Endodermal cell (in vitro differentiated cells): Measurements from ENCODE around the gene PCDHGA5. TPM values are rescaled to one million over a fixed set of nuclear protein-coding genes. Genes with fewer than 3 reads are reported as not detected.
"Not testable (repeated sequence)": the region's sequence is repeated elsewhere in the genome, so short reads cannot be mapped to it uniquely, and the experiment has no call there.

Experiments
- DNase-seq: peaks from one replicate; pipeline ENCODE4 v3.0.0-alpha.2; 2017
- H3K27ac ChIP-seq: 2 replicates; pipeline ENCODE4 v1.5.1; 2013; ENCODE audit warnings: mild to moderate bottlenecking, low read depth, low read length, moderate library complexity
- H3K27me3 ChIP-seq: 2 replicates; pipeline ENCODE4 v1.6.1; 2013; ENCODE audit warnings: mild to moderate bottlenecking, low read length, moderate library complexity; ENCODE audit not compliant: insufficient read depth, control insufficient read depth, poor library complexity, severe bottlenecking
- H3K36me3 ChIP-seq: 2 replicates; pipeline ENCODE4 v1.7.0; 2013; ENCODE audit warnings: mild to moderate bottlenecking, low read length, moderate library complexity; ENCODE audit not compliant: control insufficient read depth, insufficient read depth
- H3K4me1 ChIP-seq: one replicate; pipeline ENCODE4 v1.7.0; 2013; ENCODE audit warnings: low read length; ENCODE audit not compliant: control insufficient read depth, insufficient read depth
- H3K4me3 ChIP-seq: 2 replicates; pipeline ENCODE4 v1.5.1; 2013; ENCODE audit warnings: mild to moderate bottlenecking, low read length, moderate library complexity
- H3K9ac ChIP-seq: 2 replicates; pipeline ENCODE4 v1.6.1; 2013; ENCODE audit warnings: mild to moderate bottlenecking, low read length, moderate library complexity; ENCODE audit not compliant: poor library complexity, severe bottlenecking; ENCODE audit errors: extremely low read depth
- H3K9me3 ChIP-seq: 2 replicates; pipeline ENCODE4 v1.6.1; 2013; ENCODE audit warnings: mild to moderate bottlenecking, low read length, moderate library complexity; ENCODE audit not compliant: control insufficient read depth
- H3K27ac Mint-ChIP-seq: 2 replicates; pipeline ENCODE4 v1.8.0; 2020; ENCODE audit warnings: mixed read lengths
- H3K27me3 Mint-ChIP-seq: 2 replicates; pipeline ENCODE4 v1.8.0; 2021; ENCODE audit warnings: mild to moderate bottlenecking, mixed read lengths; ENCODE audit not compliant: insufficient read depth
- H3K36me3 Mint-ChIP-seq: 2 replicates; pipeline ENCODE4 v1.8.0; 2020; ENCODE audit warnings: low read depth, mixed read lengths
- H3K4me1 Mint-ChIP-seq: 2 replicates; pipeline ENCODE4 v1.8.0; 2020; ENCODE audit warnings: mixed read lengths
- H3K4me3 Mint-ChIP-seq: 2 replicates; pipeline ENCODE4 v1.8.0; 2020; ENCODE audit warnings: mild to moderate bottlenecking, moderate library complexity, mixed read lengths
- H3K9me3 Mint-ChIP-seq: 2 replicates; pipeline ENCODE4 v1.8.0; 2020; ENCODE audit warnings: mild to moderate bottlenecking, mixed read lengths
- WGBS, 2 experiments: methylation state at CpG; one replicate each; pipeline versions ENCODE4 v1.1.5 to v1.1.7; 2013; ENCODE audit warnings: missing lambda C conversion rate in 2 of 2, mixed read lengths in 1 of 2; ENCODE audit not compliant: insufficient coverage in 1 of 2, insufficient read length in 1 of 2; 5-methylcytosine and 5-hydroxymethylcytosine counted together
- total RNA-seq, 2 donors: library from RNA; stranded (reverse); fragmentation: NEBNext Ultra II Directional in 1 of 2; extraction: Animal tissue kit (Norgen Biotek cat#: 25700) in 1 of 2; gene quantifications; 2 replicates in 1 of 2; 3 replicates in 1 of 2; pipeline ENCODE4 v1.2.1, GENCODE V29; 2021
- TF ChIP-seq, protein P1 (sequence below): fragments of 200-600 bp; sonication (generic); conservative IDR thresholded peaks from 2 replicates; pipeline ENCODE4 v1.5.0; 2021; ENCODE audit warnings: antibody characterized with exemption, mild to moderate bottlenecking

PCDHGA5 gene
- total RNA-seq, 2 donors from 2014 or later, result 0.51 to 3.0 TPM

DNA sequence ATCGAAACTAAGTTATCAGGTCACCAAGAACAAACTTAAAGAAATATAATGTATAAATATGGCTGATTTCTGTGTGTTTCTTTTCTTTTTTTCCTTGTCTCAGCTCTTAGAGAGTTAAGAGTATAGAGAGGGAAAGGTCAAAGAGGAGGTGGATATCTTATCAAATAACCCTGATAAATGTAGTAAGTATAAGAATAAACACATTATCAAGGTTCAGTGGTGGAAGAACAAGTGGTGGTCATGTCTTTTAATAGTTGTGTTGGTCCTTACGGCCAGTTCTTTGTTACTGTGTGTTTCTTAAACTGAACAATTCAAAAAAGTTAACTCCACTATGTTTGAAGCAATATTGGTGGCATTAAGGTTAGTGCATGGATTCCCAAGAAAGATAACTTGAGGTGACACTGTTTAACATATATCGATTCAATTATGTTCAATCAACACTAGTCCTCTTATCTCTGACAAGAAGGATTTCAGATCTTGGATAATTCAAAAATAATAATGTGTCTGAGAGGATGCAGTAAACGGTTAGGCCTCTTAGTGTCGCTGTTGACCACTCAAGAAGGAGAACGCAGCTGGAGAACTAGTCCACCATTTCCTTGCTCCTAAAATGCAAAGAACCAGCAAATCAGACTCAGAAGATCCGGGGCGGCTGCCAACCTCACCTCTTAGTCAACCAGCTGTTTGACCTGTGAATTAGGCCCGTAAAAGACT lies 20.6 kb upstream of the PCDHGA5 start, which contains the start of gene PCDHGA3:
PCDHGA3 (plus strand) TSS at position 588 of the 711 bp plus-strand sequence. CDS start 205 bp downstream, outside the sequence.
- Mint-ChIP-seq H3K4me3 (peak within 1 kb of the TSS; percentile 70), H3K36me3 (peaks cover 22% of the 10 kb centered on the region), H3K9me3 (peaks cover 70% of the 10 kb centered on the region), H3K27ac (peak within 1 kb of the TSS; percentile 94), H3K27me3 (peaks cover 11% of the 10 kb centered on the region), H3K4me1 (no peaks in the 10 kb centered on the region)
- H3K9ac ChIP-seq, result peak within 1 kb of the TSS; percentile 58
- no peaks in the 10 kb centered on the region for H3K4me1 ChIP-seq
- no peaks in the 10 kb centered on the region for H3K27me3 ChIP-seq
- H3K4me3 ChIP-seq, result peak within 1 kb of the TSS; percentile 77
- no peaks in the 10 kb centered on the region for H3K36me3 ChIP-seq
- 52 to 80% methylated on average over 3 to 7 of the region's 9 CpGs for WGBS, 2 experiments
- no peak within 1 kb of the TSS for H3K27ac ChIP-seq
- TF ChIP-seq, protein P1, sequence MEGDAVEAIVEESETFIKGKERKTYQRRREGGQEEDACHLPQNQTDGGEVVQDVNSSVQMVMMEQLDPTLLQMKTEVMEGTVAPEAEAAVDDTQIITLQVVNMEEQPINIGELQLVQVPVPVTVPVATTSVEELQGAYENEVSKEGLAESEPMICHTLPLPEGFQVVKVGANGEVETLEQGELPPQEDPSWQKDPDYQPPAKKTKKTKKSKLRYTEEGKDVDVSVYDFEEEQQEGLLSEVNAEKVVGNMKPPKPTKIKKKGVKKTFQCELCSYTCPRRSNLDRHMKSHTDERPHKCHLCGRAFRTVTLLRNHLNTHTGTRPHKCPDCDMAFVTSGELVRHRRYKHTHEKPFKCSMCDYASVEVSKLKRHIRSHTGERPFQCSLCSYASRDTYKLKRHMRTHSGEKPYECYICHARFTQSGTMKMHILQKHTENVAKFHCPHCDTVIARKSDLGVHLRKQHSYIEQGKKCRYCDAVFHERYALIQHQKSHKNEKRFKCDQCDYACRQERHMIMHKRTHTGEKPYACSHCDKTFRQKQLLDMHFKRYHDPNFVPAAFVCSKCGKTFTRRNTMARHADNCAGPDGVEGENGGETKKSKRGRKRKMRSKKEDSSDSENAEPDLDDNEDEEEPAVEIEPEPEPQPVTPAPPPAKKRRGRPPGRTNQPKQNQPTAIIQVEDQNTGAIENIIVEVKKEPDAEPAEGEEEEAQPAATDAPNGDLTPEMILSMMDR, result peak; percentile 75
- DNase-seq, result peak; percentile 63
- H3K9me3 ChIP-seq, result peaks cover 38% of the 10 kb centered on the region

GRCh38 chr5:141343953-141344463 lies 20.0 kb upstream of the PCDHGA5 start:
- DNase-seq, result no peak
- H3K4me3 Mint-ChIP-seq, result peak overlapping the region; percentile 70
- Histone ChIP-seq H3K4me1 (no peaks in the 10 kb centered on the region), H3K9ac (peak overlapping the region; percentile 58), H3K27me3 (no peaks in the 10 kb centered on the region), H3K9me3 (peaks cover 44% of the 10 kb centered on the region), H3K4me3 (peak overlapping the region; percentile 77), H3K27ac (no peak overlapping the region), H3K36me3 (no peaks in the 10 kb centered on the region)
- peak overlapping the region; percentile 94 for H3K27ac Mint-ChIP-seq
- peaks cover 64% of the 10 kb centered on the region for H3K9me3 Mint-ChIP-seq
- H3K4me1 Mint-ChIP-seq, result no peaks in the 10 kb centered on the region
- 58 to 84% methylated on average over 31 of the region's 31 CpGs for WGBS, 2 experiments
- H3K27me3 Mint-ChIP-seq, result peaks cover 8% of the 10 kb centered on the region
- TF ChIP-seq, protein P1, result peak; percentile 4
- H3K36me3 Mint-ChIP-seq, result peaks cover 26% of the 10 kb centered on the region

GRCh38 chr5:141345327-141345726 lies 18.6 kb upstream of the PCDHGA5 start:
- TF ChIP-seq, protein P1, result no peak
- WGBS, 2 experiments, result 83 to 92% methylated on average over 12 to 20 of the region's 20 CpGs
- Histone ChIP-seq H3K36me3 (no peaks in the 10 kb centered on the region), H3K9ac (no peak overlapping the region), H3K4me1 (no peaks in the 10 kb centered on the region), H3K27me3 (no peaks in the 10 kb centered on the region), H3K9me3 (peaks cover 54% of the 10 kb centered on the region), H3K4me3 (peak overlapping the region; percentile 77), H3K27ac (no peak overlapping the region)
- Mint-ChIP-seq H3K9me3 (peaks cover 58% of the 10 kb centered on the region), H3K4me1 (no peaks in the 10 kb centered on the region), H3K36me3 (peaks cover 29% of the 10 kb centered on the region), H3K27me3 (peaks cover 5% of the 10 kb centered on the region), H3K27ac (no peak overlapping the region), H3K4me3 (no peak overlapping the region)
- no peak for DNase-seq

GRCh38 chr5:141346017-141346416 lies 17.9 kb upstream of the PCDHGA5 start:
- H3K4me3 ChIP-seq, result peak overlapping the region; percentile 24
- H3K4me1 ChIP-seq, H3K27me3 ChIP-seq, H3K27ac Mint-ChIP-seq, DNase-seq, H3K27me3 Mint-ChIP-seq, H3K27ac ChIP-seq, H3K9ac ChIP-seq, H3K4me1 Mint-ChIP-seq, H3K4me3 Mint-ChIP-seq, H3K36me3 ChIP-seq: not testable (repeated sequence)
- H3K9me3 Mint-ChIP-seq, result peaks cover 60% of the 10 kb centered on the region
- peaks cover 61% of the 10 kb centered on the region for H3K9me3 ChIP-seq
- peaks cover 34% of the 10 kb centered on the region for H3K36me3 Mint-ChIP-seq
- WGBS, 2 experiments, result 91 to 100% methylated on average over 8 to 24 of the region's 35 CpGs
